Effector CD4-positive, alpha-beta T cell (primary cell): ENCODE measurements around the gene ZSCAN5C.
"Not testable (repeated sequence)": the region's sequence is repeated elsewhere in the genome, so short reads cannot be mapped to it uniquely, and the experiment has no call there.

ENCODE experiments used
- DNase-seq: peaks from one replicate; pipeline ENCODE4 v3.0.0-alpha.2; 2020

ZSCAN5C gene

GRCh38 chr19:56193981-56194640 lies 8.0 kb upstream of the ZSCAN5C start:
- no peak for DNase-seq

GRCh38 chr19:56197646-56198045 lies 4.4 kb upstream of the ZSCAN5C start, which contains the start of gene ZSCAN5B:
TSS of gene ZSCAN5B (minus strand) at chr19:56197783. CDS start at chr19:56193052, 4,731 bp downstream.
- DNase-seq: not testable (repeated sequence)

DNA sequence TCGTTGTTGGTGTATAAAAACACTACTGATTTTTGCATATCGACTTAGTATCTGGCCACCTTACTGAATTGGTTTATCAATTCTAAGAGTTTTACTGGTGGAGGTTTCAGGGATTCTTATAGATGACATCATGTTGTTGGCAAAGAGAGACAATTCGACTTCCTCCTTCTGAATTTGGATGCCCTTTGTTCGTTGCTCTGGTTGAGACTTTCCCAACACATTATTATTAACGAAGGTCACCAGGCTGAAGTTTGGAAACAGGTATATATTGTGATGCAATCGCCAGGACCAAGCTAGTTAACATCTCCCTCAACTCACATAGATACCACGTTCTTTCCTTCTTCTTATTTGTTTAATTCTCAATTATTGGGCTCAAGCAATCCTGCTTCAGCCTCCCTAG lies 2.4 kb upstream of the ZSCAN5C start:
- no peak for DNase-seq

GRCh38 chr19:56207581-56207980 lies 5.5 kb downstream of the ZSCAN5C start:
- not testable (repeated sequence) for DNase-seq

GRCh38 chr19:56209091-56209490 lies 7.0 kb downstream of the ZSCAN5C start:
- no peak for DNase-seq

GRCh38 chr19:56210036-56210435 lies 8.0 kb downstream of the ZSCAN5C start:
- not testable (repeated sequence) for DNase-seq

DNA sequence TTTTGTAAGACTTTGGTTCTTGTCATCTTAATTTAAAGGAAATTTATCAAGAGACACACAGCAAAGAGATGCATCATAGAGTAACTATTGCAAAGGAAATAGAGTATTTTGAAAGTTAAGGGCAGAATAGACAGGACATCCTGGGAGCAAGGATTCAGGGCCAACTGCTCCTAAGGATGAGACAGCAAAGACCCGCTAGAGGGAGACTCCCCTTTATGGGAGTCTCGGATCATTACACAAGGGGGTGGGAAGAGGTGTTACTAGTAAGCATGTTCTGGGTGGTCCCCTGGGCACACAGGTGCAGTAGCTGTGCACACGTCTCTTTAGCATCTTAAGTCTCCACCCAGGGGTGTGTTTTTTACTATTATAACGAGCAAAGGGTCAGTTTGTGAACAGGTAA lies 9.6 kb downstream of the ZSCAN5C start:
- DNase-seq: no peak

GRCh38 chr19:56217039-56217949 lies 15.2 kb downstream of the ZSCAN5C start:
- no peak for DNase-seq

GRCh38 chr19:56218961-56219360 lies 16.9 kb downstream of the ZSCAN5C start:
- no peak for DNase-seq

- not testable (repeated sequence) for DNase-seq
These were observed 19.4 kb downstream of the ZSCAN5C start for GRCh38 chr19:56221442-56221841.

GRCh38 chr19:56221851-56222250 lies 19.8 kb downstream of the ZSCAN5C start:
- no peak for DNase-seq

DNA sequence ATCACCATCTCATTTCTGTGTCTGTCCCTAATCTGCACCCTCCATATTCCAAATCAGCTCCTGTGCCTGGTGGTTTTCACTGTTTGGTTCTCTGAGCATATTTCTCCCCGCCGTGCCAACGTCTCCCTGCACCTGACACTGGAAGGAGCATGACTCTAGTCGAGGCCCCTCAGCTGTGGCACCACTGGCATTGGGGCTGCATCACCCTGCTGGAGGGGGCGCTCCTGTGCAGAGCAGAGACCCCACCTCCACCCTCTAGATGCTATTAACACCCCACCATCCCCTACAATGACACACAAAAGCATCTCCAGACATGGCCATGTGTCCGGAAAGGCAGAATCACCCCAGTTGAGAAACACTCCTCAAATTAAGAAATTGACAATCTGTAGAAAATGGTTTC lies 20.8 kb downstream of the ZSCAN5C start:
- DNase-seq: no peak

GRCh38 chr19:56223481-56223880 lies 21.4 kb downstream of the ZSCAN5C start:
- no peak for DNase-seq

GRCh38 chr19:56245121-56245740 lies 43.2 kb downstream of the ZSCAN5C start:
- no peak for DNase-seq

- DNase-seq: not testable (repeated sequence)
These were observed 43.7 kb downstream of the ZSCAN5C start for GRCh38 chr19:56245764-56246163.

DNA sequence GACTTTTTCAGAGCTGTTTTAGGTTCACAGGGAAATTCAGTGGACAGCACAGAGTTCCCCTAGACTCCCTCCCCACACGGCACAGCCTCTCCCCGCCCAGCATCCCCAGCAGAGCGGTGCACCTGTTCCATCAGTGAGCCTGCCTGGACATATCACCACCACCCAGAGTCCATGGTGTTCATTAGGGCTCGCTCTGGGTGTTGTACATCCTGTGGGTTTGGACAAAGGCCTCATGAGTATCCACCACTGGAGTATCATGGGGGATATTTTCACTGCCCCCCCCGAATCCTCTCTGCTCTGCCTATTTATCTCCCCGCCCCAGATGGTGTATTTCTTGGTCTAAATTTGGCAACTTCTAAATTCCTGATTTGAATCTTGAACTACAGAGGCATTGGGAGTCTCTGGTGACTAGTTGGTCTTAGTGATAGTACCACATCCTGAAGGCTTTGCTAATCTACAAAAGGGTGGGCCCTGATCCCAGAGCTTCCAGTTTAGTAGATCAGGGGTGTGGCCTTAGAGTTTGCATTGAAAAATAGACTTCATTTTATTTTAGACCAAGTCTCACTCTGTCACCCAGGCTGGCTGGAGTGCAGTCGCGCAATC lies 46.8 kb downstream of the ZSCAN5C start:
- not testable (repeated sequence) for DNase-seq

- peak; percentile 46 for DNase-seq
These were observed 50.8 kb downstream of the ZSCAN5C start for GRCh38 chr19:56252699-56253422.

DNA sequence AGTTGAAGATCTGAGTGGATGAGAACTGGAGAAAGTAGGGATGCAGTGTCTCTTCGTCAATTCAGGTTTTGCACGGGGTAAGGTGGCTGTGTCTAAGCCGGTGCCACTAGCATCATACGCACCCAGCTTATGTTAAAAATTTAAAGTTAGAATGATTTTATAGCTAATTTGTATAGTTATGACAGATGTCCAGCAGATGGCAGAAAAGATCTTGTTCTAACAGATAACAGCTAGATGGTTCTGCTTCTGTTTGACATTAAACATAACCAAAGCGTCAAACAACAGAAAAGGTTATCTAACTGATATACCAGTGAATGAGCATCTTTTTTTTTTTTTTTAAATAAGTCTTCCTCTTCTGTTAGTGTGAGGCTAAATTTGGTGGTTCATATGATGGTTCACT lies 51.7 kb downstream of the ZSCAN5C start:
- no peak for DNase-seq

GRCh38 chr19:56258272-56258671 lies 56.2 kb downstream of the ZSCAN5C start:
- no peak for DNase-seq
